H1 (cell line): Measurements from ENCODE around the gene DNASE1L1. TPM values are rescaled to one million over a fixed set of nuclear protein-coding genes. Genes with fewer than 3 reads are reported as not detected.

ENCODE experiments used
- HDAC6 ChIP-seq: IDR thresholded peaks from one replicate; pipeline ENCODE4 v1.7.1; 2012; ENCODE audit warnings: low read depth, mild to moderate bottlenecking, inconsistent platforms, low read length, moderate library complexity
- KDM5A ChIP-seq: fragments of 200-600 bp; IDR thresholded peaks from 2 replicates; pipeline ENCODE4 v1.7.1; 2012; ENCODE audit warnings: mild to moderate bottlenecking, low read length, inconsistent platforms, mixed read lengths
- SAP30 ChIP-seq: fragments of 300-600 bp; sonication (generic); IDR thresholded peaks from 2 replicates; pipeline ENCODE4 v1.7.1; 2012; ENCODE audit warnings: low read length, moderate library complexity, mild to moderate bottlenecking, inconsistent platforms; ENCODE audit not compliant: insufficient read depth, insufficient replicate concordance
- SRF ChIP-seq: IDR thresholded peaks from 2 replicates; pipeline ENCODE4 v1.6.1; 2011; ENCODE audit warnings: mild to moderate bottlenecking, low read depth, low read length, moderate library complexity
- SUZ12 ChIP-seq: fragments of 200-600 bp; sonication (generic); IDR thresholded peaks from 2 replicates; pipeline ENCODE4 v1.6.1; 2012; ENCODE audit warnings: mild to moderate bottlenecking, inconsistent platforms, low read length, moderate library complexity, mixed read lengths
- TAF7 ChIP-seq: optimal IDR thresholded peaks from 2 replicates; pipeline ENCODE3; 2011; ENCODE audit warnings: low read depth, mild to moderate bottlenecking, inconsistent platforms, low read length, moderate library complexity, borderline replicate concordance
- TCF12 ChIP-seq: IDR thresholded peaks from 2 replicates; pipeline ENCODE4 v1.6.1; 2011; ENCODE audit warnings: low read depth, mild to moderate bottlenecking, low read length
- polyA plus RNA-seq, 7 experiments: library from polyadenylated mRNA; depleted of rRNA in 3 of 7; stranded (reverse) in 5 of 7; unstranded in 2 of 7; fragments of >200 nt in 5 of 7; fragments of 200-250 nt in 2 of 7; gene quantifications; 1 replicate in 5 of 7; 2 replicates in 1 of 7; 4 replicates in 1 of 7; pipeline versions ENCODE4 v1.2.1 to v1.2.3, GENCODE V29; 2011 to 2013; ENCODE audit warnings: missing spikeins in 2 of 7, mixed read lengths in 2 of 7
- total RNA-seq: library from RNA; stranded (reverse); fragmentation: NEBNext Ultra II Directional; extraction: Animal tissue kit (Norgen Biotek cat#: 25700); gene quantifications from 2 replicates; pipeline ENCODE4 v1.2.1, GENCODE V29; 2021

DNASE1L1 gene
- total and polyA plus RNA-seq, 2 of the 8 experiments (the other 6 are each of a cell fraction or from before 2014, with no cell fraction given), result 8.7 to 30.0 TPM

- no peak for TF ChIP-seq TCF12
- TF ChIP-seq SUZ12, result no peak
- no peak for TF ChIP-seq SRF
- no peak for TF ChIP-seq SAP30
- TF ChIP-seq KDM5A, result no peak
- TF ChIP-seq HDAC6, result no peak
- no peak for TF ChIP-seq TAF7
These were observed 8.1 kb upstream of the DNASE1L1 start (continued) for GRCh38 chrX:154417157-154417556.
